ENCODE measurements around the gene SLC28A2. TPM values are rescaled to one million over a fixed set of nuclear protein-coding genes. Genes with fewer than 3 reads are reported as not detected.

The SLC28A2 gene
- total RNA-seq, 2 experiments from 2014 or later = not detected

GRCh38 chr15:45224621-45225217 lies 27.3 kb upstream of the SLC28A2 start:
- H3K36me3 Mint-ChIP-seq (ENCODE audit: low read depth) = no peaks in the 10 kb centered on the region
- no peaks in the 10 kb centered on the region for H3K9me3 Mint-ChIP-seq
- intact Hi-C loops (cut with DNase I, micrococcal nuclease) = no loop called here
- no peaks in the 10 kb centered on the region for H3K36me3 ChIP-seq (ENCODE audit: insufficient read depth, low read length)
- H3K27ac Mint-ChIP-seq = no peak overlapping the region
- DNase-seq (no peak), ATAC-seq (ENCODE audit: poor library complexity) (no peak)
- H3K4me3 Mint-ChIP-seq = no peak overlapping the region
- peaks cover 31% of the 10 kb centered on the region for H3K27me3 Mint-ChIP-seq
- H3K4me1 Mint-ChIP-seq (ENCODE audit: low read depth) = no peaks in the 10 kb centered on the region
- ChIA-PET CTCF (interaction anchor here (1.1 kb wide), 1 partner anchor 107 kb away, joined by 3 read pairs; no protein-coding TSS in a partner anchor), POLR2A (interaction anchor here (1.1 kb wide), 1 partner anchor 24 kb away, joined by 3 read pairs; no protein-coding TSS in a partner anchor)
- H3K27me3 ChIP-seq (ENCODE audit: control insufficient read depth in 1 of 2, insufficient read depth in 2 of 2, low read length in 2 of 2) = peaks cover 8% of the 10 kb centered on the region in 2 experiments
- H3K4me3 ChIP-seq (ENCODE audit: low read length) = no peak overlapping the region
- H3K27ac ChIP-seq (ENCODE audit: low read depth in 1 of 2, low read length in 2 of 2) = no peak overlapping the region
- no peak for TF ChIP-seq CTCF (IDR thresholded peaks at IDR 0.05)
- no peaks in the 10 kb centered on the region for H3K4me1 ChIP-seq (ENCODE audit: insufficient read depth, low read length)
- H3K9me3 ChIP-seq (ENCODE audit: control insufficient read depth in 1 of 2, insufficient read depth in 1 of 2, low read length in 2 of 2) = no peaks in the 10 kb centered on the region

GRCh38 chr15:45225506-45226273 lies 26.3 kb upstream of the SLC28A2 start:
- H3K27ac ChIP-seq (ENCODE audit: low read depth in 1 of 2, low read length in 2 of 2) = no peak overlapping the region
- ChIA-PET CTCF (interaction anchor here (1.1 kb wide), 1 partner anchor 108 kb away, joined by 3 read pairs; no protein-coding TSS in a partner anchor), POLR2A (interaction anchor here (1.1 kb wide), 1 partner anchor 25 kb away, joined by 3 read pairs; no protein-coding TSS in a partner anchor)
- ATAC-seq (ENCODE audit: poor library complexity) (no peak), DNase-seq (no peak)
- no peak for TF ChIP-seq CTCF (IDR thresholded peaks at IDR 0.05)
- intact Hi-C loops (cut with DNase I, micrococcal nuclease) = no loop called here
- H3K36me3 Mint-ChIP-seq (ENCODE audit: low read depth) = no peaks in the 10 kb centered on the region
- no peaks in the 10 kb centered on the region for H3K9me3 ChIP-seq (ENCODE audit: control insufficient read depth in 1 of 2, insufficient read depth in 1 of 2, low read length in 2 of 2)
- no peak overlapping the region for H3K27ac Mint-ChIP-seq
- H3K4me1 ChIP-seq (ENCODE audit: insufficient read depth, low read length) = no peaks in the 10 kb centered on the region
- H3K27me3 ChIP-seq (ENCODE audit: control insufficient read depth in 1 of 2, insufficient read depth in 2 of 2, low read length in 2 of 2) = peaks cover 6 to 8% of the 10 kb centered on the region in 2 experiments
- H3K9me3 Mint-ChIP-seq = no peaks in the 10 kb centered on the region
- no peak overlapping the region for H3K4me3 ChIP-seq (ENCODE audit: low read length)
- H3K27me3 Mint-ChIP-seq = peaks cover 32% of the 10 kb centered on the region
- no peaks in the 10 kb centered on the region for H3K4me1 Mint-ChIP-seq (ENCODE audit: low read depth)
- H3K4me3 Mint-ChIP-seq = no peak overlapping the region
- no peaks in the 10 kb centered on the region for H3K36me3 ChIP-seq (ENCODE audit: insufficient read depth, low read length)

GRCh38 chr15:45228931-45229330 lies 23.1 kb upstream of the SLC28A2 start:
- Mint-ChIP-seq H3K27ac (no peak overlapping the region), H3K9me3 (peaks cover 3% of the 10 kb centered on the region), H3K4me1 (ENCODE audit: low read depth) (no peaks in the 10 kb centered on the region), H3K27me3 (peaks cover 29% of the 10 kb centered on the region), H3K36me3 (ENCODE audit: low read depth) (no peaks in the 10 kb centered on the region), H3K4me3 (no peak overlapping the region)
- CTCF ChIA-PET = no interaction called here
- Histone ChIP-seq H3K4me3 (ENCODE audit: low read length) (no peak overlapping the region), H3K27ac (ENCODE audit: low read depth in 1 of 2, low read length in 2 of 2) (no peak overlapping the region), H3K36me3 (ENCODE audit: insufficient read depth, low read length) (no peaks in the 10 kb centered on the region), H3K9me3 (ENCODE audit: control insufficient read depth in 1 of 2, insufficient read depth in 1 of 2, low read length in 2 of 2) (peaks cover 4 to 8% of the 10 kb centered on the region in 2 experiments), H3K4me1 (ENCODE audit: insufficient read depth, low read length) (no peaks in the 10 kb centered on the region), H3K27me3 (ENCODE audit: control insufficient read depth in 1 of 2, insufficient read depth in 2 of 2, low read length in 2 of 2) (peaks cover 0 to 8% of the 10 kb centered on the region in 2 experiments)
- intact Hi-C loops (cut with DNase I, micrococcal nuclease) = no loop called here
- POLR2A ChIA-PET = no interaction called here
- no peak for TF ChIP-seq CTCF (IDR thresholded peaks at IDR 0.05)
- DNase-seq = no peak
- no peak for ATAC-seq (ENCODE audit: poor library complexity)
